OCI-LY7 (cell line): ENCODE results near the gene TP73.

Source experiments
- EZH2phosphoT487 ChIP-seq: fragments of 200-600 bp; sonication (generic); IDR thresholded peaks from 2 replicates; pipeline ENCODE4 v1.6.1; 2018; ENCODE audit warnings: low read depth, borderline replicate concordance, mild to moderate bottlenecking, mixed run types, antibody characterized with exemption, low read length, moderate library complexity, mixed read lengths
- TF ChIP-seq, protein P1 (sequence below): fragments of 200-600 bp; sonication (generic); conservative IDR thresholded peaks from 2 replicates; pipeline ENCODE4 v1.5.1; 2014; ENCODE audit warnings: mild to moderate bottlenecking, antibody characterized with exemption, low read length, moderate library complexity, mixed read lengths

DNA sequence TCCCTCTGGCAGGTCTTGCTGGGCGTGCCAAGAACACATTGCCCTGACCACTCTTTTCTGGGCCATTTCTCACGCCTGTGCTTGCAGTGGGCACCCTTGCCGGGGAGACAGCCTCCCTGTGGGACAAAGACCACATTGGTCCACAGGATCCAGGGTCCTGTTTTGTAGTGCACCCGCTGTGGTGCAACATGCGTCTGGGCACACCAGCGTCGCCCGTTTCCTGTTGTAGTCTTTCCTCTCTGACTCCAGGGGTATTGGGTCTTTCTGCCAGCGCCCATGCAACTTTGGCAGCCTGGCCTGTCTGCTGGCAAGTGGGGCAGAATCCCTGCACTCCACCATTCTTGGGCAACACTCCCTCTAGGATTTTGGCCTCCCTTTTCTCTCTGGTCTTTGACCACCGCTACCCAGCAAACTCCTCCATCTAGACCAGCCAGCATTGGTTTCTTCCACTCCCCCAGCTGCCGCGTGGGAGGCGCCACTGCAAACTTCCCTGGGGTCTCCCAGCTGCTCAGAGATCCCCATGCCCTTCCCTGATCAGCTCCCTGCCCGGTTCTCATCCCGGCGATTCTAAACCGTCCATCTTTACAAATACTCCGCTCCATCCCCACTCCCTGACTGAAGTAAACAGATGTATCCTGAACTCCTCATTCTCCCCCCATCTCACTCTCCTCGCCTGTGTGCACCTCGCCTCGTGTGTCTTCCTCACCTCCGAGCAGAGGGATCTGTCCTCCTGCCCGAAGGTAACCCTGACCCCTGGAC, 28.7 kb upstream of the TP73 start:
- TF ChIP-seq, protein P1, sequence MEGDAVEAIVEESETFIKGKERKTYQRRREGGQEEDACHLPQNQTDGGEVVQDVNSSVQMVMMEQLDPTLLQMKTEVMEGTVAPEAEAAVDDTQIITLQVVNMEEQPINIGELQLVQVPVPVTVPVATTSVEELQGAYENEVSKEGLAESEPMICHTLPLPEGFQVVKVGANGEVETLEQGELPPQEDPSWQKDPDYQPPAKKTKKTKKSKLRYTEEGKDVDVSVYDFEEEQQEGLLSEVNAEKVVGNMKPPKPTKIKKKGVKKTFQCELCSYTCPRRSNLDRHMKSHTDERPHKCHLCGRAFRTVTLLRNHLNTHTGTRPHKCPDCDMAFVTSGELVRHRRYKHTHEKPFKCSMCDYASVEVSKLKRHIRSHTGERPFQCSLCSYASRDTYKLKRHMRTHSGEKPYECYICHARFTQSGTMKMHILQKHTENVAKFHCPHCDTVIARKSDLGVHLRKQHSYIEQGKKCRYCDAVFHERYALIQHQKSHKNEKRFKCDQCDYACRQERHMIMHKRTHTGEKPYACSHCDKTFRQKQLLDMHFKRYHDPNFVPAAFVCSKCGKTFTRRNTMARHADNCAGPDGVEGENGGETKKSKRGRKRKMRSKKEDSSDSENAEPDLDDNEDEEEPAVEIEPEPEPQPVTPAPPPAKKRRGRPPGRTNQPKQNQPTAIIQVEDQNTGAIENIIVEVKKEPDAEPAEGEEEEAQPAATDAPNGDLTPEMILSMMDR: no peak
- TF ChIP-seq EZH2phosphoT487: no peak
